Femur (tissue), 1 donor: ENCODE measurements around the gene RPTOR.
A peak's percentile ranks its signal among the peaks of the same experiment; 100 is the strongest.
"Not testable (repeated sequence)": the region's sequence is repeated elsewhere in the genome, so short reads cannot be mapped to it uniquely, and the experiment has no call there.

Experiments used
- DNase-seq: peaks from one replicate; pipeline ENCODE4 v3.0.0-alpha.2; 2017

Gene RPTOR

GRCh38 chr17:80727409-80727755, 182.7 kb downstream of the RPTOR start:
- no peak for DNase-seq

GRCh38 chr17:80729016-80729415, 184.4 kb downstream of the RPTOR start:
- no peak for DNase-seq

- DNase-seq: peak; percentile 65
Measured at GRCh38 chr17:80729761-80730160, 185.1 kb downstream of the RPTOR start.

GRCh38 chr17:80730739-80731138, 186.1 kb downstream of the RPTOR start:
- DNase-seq: no peak

GRCh38 chr17:80731323-80731722, 186.7 kb downstream of the RPTOR start:
- no peak for DNase-seq

- no peak for DNase-seq
Measured at GRCh38 chr17:80732268-80732667, 187.6 kb downstream of the RPTOR start.

- DNase-seq: no peak
Measured at GRCh38 chr17:80737106-80738019, 192.7 kb downstream of the RPTOR start.

GRCh38 chr17:80738020-80738808, 193.6 kb downstream of the RPTOR start:
- DNase-seq: no peak

- no peak for DNase-seq
Measured at GRCh38 chr17:80738987-80739730, 194.5 kb downstream of the RPTOR start.

- DNase-seq: no peak
Measured at GRCh38 chr17:80740141-80740540, 195.5 kb downstream of the RPTOR start.

GRCh38 chr17:80742091-80742490, 197.5 kb downstream of the RPTOR start:
- DNase-seq: no peak

- DNase-seq: no peak
Measured at GRCh38 chr17:80742581-80743180, 198.0 kb downstream of the RPTOR start.

GRCh38 chr17:80743181-80743771, 198.6 kb downstream of the RPTOR start:
- no peak for DNase-seq

GRCh38 chr17:80743973-80744372, 199.3 kb downstream of the RPTOR start:
- not testable (repeated sequence) for DNase-seq

GRCh38 chr17:80744725-80745124, 200.1 kb downstream of the RPTOR start:
- DNase-seq: not testable (repeated sequence)

GRCh38 chr17:80745183-80745582, 200.5 kb downstream of the RPTOR start:
- no peak for DNase-seq

- DNase-seq: no peak
Measured at GRCh38 chr17:80746262-80746935, 201.8 kb downstream of the RPTOR start.

- no peak for DNase-seq
Measured at GRCh38 chr17:80747469-80747868, 202.8 kb downstream of the RPTOR start.

- DNase-seq: no peak
Measured at GRCh38 chr17:80749611-80750010, 205.0 kb downstream of the RPTOR start.

- DNase-seq: no peak
Measured at GRCh38 chr17:80750263-80750662, 205.6 kb downstream of the RPTOR start.

- no peak for DNase-seq
Measured at GRCh38 chr17:80751070-80751945, 206.7 kb downstream of the RPTOR start.
